HG02973 (cell line): ENCODE measurements around the gene SVEP1.
"Not testable (repeated sequence)": the region's sequence is repeated elsewhere in the genome, so short reads cannot be mapped to it uniquely, and the experiment has no call there.

Experiments used
- ATAC-seq: cut with Tn5 transposase; IDR thresholded peaks from one replicate; pipeline ENCODE4 v1.9.1; 2021; ENCODE audit warnings: moderate library complexity; ENCODE audit not compliant: unreplicated experiment

The SVEP1 gene

DNA sequence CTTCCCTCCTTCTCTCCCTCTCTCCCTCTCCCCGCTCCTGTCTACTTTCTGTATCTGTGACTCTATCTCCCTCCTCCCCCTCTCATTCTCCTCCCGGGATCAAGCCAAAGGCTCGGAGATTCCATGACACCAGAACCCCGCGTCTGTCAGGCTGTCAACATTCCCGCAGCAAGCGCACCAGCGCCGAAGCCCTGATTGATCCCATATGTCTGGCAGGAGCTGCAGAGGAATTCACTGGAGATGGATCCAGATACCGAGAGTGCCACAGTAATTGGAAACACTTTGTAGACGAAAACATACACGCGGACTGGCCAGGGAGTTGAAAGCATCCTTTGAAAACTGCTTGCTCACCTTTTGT, 300 bp upstream of the SVEP1 start:
- no peak for ATAC-seq

- no peak for ATAC-seq
Measured at GRCh38 chr9:110578575-110579033, 937 bp downstream of the SVEP1 start.

GRCh38 chr9:110575945-110576344, 3.6 kb downstream of the SVEP1 start:
- no peak for ATAC-seq

DNA sequence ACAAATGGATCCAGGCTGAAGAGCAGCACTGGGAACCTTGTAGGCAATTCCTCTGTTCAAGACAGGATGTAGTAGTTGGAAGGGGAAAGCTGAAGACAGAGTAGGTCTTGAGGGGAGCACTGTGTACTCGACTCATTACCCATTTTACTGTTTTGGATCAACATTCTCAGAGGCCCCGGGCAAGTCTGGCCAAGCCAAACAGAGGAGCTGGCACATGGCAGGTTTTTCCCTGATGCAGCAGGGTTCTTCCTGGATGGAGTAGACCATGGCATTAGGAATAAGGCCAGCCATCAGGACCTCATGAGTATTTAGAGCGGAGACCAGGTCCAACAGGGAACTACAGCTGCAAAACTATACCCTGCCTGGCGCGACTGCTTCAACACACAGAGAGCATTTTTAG, 4.4 kb downstream of the SVEP1 start:
- ATAC-seq = no peak

DNA sequence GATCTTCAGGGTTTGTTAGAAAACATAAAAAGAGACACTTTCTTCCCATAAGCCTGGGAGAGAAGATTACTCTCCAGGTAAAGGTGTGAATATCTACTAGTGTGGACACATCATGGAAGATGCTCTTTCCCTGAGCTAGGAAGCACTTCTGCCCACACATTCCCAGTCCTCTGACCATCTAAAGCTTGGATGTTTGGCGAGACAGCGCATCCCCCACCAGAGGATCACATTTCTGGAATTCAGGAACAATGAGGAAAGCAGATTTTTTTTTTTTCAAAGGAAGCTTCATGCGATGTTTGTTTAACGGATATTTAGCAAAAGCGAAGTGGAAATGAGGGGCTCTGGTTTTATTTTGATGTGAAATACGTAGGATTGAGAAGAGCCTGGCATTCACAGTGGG, 6.2 kb downstream of the SVEP1 start:
- no peak for ATAC-seq

DNA sequence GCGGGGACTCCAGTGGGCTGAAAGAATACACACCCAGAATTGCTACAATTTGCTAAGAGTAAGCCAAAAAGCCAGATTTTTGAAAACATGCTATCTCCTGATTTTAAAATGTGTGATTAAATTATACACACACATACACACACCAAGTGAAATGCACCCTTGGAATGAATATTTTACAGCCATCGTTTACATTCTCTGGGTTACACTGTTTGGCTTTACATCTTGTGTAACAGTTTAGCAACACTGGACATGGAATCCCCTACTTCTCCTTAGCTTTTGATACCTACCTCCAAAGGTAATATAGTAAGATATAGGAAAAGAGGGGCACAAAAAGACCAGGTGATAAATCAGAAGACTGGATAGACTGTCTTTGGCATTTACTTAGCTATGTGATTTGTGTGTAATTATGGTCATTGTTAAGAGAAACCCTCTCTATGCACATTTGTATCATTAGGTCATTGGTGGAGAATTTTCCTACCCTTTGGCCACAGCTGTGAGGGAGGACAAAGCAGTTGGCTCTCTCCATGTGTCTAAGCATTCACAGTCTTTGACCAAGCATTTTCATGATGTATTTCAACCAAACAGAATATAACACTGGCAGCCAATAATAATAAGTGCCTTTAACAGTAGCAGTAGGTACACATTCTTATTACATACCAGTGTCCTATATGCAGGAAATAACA, 7.6 kb downstream of the SVEP1 start:
- no peak for ATAC-seq

DNA sequence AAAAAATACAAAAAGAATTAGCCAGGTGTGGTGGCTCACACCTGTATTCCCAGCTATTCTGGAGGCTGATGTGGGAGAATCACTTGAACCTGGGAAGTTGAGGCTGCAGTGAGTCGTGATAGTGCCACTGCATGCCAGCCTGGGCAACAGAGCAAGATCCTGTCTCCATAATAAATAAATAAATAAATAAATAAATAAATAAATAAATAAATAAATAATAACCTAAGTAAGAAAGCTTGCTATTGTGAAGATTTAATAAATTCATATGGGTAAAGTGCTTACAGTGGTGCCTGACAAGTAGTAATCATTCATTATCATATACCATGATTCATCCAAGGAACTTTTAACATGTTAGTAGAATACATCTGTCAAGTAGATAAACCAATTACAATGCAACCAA, 13.4 kb downstream of the SVEP1 start:
- ATAC-seq = no peak

DNA sequence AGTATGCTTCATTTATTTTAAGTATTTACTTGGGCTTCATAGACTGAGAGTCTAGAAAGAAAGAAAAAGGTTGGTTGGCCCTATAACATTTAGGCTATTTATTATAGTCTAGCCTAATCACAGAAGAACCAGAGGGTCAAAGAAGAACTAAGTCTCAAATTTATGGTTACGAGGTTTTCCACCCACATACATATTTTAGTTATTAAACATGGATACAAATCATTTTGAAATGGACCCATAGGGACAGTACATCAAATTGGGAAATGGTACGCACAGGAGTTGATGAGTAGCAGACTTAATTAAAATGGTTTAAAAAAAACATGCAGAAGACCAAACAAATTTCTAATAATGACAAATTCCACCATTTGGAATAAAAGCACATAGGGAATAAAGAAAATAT, 17.7 kb downstream of the SVEP1 start:
- ATAC-seq = no peak

GRCh38 chr9:110559869-110560268, 19.7 kb downstream of the SVEP1 start:
- ATAC-seq = no peak

DNA sequence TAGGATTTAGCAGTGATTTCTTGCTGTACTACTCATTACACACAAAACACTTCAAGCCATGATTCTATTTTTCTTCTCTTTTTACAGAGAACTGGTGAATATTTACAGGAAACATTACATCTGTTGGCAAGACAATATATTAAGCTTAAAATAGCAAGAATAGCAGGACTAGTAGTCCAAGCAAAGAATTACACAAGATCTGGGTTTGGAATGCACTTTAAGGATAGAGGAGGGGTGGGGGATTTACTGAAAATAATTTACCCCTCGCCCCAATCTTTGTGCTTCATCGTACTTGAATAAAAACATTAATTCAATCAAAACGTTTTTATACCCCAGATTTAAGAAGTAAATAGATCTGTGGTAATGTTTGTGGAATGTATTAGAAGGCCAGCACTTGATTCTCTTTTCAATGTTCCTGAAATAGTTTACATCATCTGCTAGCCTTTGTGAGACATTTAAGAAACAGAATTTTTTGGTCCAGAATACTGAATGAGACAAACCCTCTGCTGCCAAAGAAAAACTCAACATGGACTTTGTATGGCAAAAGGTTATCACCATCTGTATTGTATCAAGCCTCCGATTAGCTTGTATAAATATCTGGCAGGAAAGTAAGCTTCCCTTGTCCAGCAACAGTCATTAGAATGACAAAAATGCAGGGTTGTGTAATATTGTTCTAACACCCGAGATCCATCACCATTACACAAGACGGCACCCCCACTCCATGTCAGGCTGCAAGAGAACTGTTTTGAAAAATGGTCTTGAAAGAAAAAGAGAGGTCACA, 23.8 kb downstream of the SVEP1 start:
- ATAC-seq = no peak

DNA sequence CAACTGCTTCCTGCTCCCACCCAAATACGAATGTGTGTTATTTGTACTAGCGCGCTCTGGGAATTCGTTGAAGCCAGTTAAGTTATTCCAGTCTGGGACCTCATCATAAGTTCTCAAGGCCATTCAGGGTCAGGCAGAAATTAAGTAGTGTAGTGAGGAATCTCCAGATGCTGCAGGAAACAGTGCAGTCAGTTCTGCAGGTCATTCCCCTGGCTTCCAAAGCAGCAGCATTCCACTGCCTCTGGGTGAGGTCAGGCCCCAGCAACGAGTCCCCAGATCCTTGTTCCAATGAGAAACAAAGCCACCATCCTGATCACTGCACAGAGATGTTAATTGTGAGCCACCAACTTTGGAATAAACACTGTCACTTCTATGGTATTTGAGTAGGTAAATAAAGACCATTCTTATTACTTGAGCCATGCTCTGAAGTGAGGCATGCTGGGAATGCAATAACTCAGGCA, 33.1 kb downstream of the SVEP1 start:
- ATAC-seq = no peak

DNA sequence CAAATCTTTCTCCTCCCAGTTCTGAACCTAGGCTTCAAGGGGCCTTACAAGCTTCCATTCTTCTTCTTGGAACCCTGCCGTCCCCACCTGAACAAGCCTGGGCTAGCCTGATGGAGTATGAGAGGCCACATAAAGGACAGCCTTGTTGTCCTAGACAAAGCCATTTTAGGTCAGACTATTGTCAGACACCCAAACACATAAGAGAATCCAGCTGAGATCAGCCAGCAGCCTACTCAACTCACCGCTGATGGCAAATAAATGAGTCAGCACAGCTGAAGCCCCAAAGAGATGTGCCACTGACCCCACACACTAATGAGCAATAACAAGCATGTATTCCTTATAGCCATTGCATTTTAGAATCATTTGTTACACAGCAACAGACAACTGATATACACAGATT, 33.8 kb downstream of the SVEP1 start:
- ATAC-seq = no peak

GRCh38 chr9:110543631-110544051, 35.9 kb downstream of the SVEP1 start:
- no peak for ATAC-seq

GRCh38 chr9:110541950-110542349, 37.6 kb downstream of the SVEP1 start:
- no peak for ATAC-seq

DNA sequence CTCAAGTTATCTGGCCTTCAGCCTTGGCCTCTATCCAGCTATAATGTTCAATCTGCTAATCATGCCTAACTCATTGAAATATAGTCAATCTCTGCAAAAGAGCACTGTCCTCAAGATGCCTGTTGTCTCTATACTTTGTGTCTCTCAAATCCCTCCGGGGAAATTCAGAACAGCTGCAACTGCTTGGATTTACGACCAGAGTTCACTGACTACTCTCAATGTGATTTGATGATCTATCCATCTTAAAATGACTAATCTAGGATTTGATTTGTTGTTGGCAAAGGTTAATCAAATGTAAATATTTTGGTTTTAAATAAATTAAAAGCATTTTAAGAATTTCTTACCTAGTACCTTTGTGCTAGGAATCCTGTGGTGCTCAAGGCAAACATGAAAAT, 40.9 kb downstream of the SVEP1 start:
- ATAC-seq = no peak

- no peak for ATAC-seq
Measured at GRCh38 chr9:110537841-110538646, 41.5 kb downstream of the SVEP1 start.

DNA sequence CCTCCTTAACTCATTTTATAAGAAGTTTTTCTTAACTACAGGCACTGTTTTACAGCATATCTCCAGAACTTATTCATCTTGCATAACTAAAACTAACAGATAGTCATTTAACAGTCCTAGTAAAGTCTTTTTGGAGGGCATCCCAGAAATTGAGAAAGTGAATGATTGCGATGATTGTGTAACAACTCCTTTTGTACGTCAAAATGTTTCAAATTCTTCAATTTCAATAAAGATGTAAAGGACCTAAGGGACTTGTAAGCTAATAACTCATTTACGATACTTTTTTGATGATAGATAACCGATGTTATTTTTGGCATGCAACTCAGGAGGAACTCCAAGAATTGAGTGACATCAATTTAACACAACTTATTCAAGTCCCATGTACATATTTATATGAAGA, 42.7 kb downstream of the SVEP1 start:
- no peak for ATAC-seq

GRCh38 chr9:110534162-110534561, 45.4 kb downstream of the SVEP1 start:
- not testable (repeated sequence) for ATAC-seq

GRCh38 chr9:110532908-110533665, 46.5 kb downstream of the SVEP1 start:
- ATAC-seq = no peak

DNA sequence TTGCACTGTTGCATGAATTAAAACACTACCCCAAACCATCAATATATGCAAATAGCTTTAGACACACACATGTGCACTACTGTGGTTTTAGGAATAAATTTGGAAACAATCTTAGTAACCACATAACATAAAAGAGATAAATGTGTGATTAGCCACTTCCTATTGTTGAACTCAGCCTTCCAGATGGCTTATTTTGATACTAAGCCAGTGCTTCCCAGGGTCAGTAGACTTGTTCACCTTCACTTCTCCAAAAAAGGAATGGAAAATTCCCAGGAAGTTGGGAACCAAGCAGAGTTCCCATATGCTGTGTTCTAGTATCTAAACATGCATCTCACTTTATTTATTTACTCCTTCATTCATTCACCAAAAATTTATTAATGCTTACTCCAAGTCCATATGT, 47.8 kb downstream of the SVEP1 start:
- no peak for ATAC-seq

DNA sequence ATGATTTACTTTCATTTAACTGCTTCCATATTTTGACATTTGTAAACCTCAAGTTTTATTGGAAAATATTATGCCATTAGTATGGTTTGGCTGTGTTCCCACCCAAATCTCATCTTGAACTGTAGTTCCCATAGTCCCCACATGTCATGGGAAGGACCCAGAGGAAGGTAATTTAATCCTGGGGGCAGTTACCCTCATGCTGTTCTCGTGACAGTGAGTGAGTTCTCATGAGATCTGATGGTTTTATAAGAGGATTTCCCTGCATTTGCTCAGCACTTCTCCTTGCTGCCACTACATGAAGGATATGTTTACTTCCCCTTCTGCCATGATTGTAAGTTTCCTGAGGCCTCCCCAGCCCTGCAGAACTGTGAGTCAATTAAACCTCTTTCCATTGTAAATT, 48.3 kb downstream of the SVEP1 start:
- ATAC-seq = not testable (repeated sequence)
